HG03159 (cell line): ENCODE data around the gene WEE2.
A peak's percentile ranks its signal among the peaks of the same experiment; 100 is the strongest.
"Not testable (repeated sequence)": the region's sequence is repeated elsewhere in the genome, so short reads cannot be mapped to it uniquely, and the experiment has no call there.

Experiments used
- ATAC-seq: cut with Tn5 transposase; IDR thresholded peaks from one replicate; pipeline ENCODE4 v1.9.1; 2021; ENCODE audit warnings: mild to moderate bottlenecking, moderate library complexity; ENCODE audit not compliant: unreplicated experiment

WEE2 gene

GRCh38 chr7:141689072-141689825 is 18.9 kb upstream of the WEE2 start:
- not testable (repeated sequence) for ATAC-seq

GRCh38 chr7:141691540-141691939 is 16.6 kb upstream of the WEE2 start:
- no peak for ATAC-seq

DNA sequence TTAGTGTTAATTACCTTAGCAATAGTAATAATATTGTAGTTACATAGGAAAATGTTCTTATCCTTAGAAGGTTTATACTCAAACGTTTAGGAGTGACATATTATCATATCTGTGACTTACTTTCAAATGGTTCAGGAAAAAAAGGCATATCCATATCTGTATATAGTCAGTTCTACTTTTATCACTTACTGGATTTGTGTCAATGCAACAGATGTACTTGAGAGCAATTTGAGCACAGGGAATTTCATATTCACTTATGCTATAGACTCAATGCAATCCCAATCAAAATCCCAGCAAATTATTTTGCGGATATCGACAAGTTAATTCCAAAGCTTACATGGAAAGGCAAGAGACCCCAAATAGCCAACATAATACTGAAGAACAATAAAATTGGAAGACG is 16.2 kb upstream of the WEE2 start:
- ATAC-seq: no peak

- no peak for ATAC-seq
Measured at GRCh38 chr7:141693082-141693481, 15.1 kb upstream of the WEE2 start.

GRCh38 chr7:141695803-141696289 is 12.3 kb upstream of the WEE2 start:
- ATAC-seq: no peak

DNA sequence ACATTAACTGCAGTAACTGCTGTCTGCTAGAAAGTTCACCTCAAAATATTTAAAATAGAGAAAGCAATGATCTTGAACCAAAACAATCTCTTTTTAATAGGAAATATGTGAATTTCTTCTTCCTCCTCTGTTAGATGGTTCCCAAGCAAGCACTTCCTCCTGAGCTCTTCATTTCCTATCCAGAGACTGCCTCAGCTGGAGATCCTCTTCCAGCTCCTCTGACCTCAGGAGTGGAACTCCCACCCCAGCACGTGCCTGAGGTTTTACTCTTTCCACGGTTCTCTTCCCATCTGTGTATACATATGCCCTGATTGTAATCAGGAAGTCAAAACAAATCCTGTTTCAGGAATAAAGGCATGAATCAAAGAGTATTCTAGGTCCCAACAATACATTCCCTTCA is 11.8 kb upstream of the WEE2 start:
- no peak for ATAC-seq

GRCh38 chr7:141697211-141697871 is 10.8 kb upstream of the WEE2 start:
- ATAC-seq: no peak

DNA sequence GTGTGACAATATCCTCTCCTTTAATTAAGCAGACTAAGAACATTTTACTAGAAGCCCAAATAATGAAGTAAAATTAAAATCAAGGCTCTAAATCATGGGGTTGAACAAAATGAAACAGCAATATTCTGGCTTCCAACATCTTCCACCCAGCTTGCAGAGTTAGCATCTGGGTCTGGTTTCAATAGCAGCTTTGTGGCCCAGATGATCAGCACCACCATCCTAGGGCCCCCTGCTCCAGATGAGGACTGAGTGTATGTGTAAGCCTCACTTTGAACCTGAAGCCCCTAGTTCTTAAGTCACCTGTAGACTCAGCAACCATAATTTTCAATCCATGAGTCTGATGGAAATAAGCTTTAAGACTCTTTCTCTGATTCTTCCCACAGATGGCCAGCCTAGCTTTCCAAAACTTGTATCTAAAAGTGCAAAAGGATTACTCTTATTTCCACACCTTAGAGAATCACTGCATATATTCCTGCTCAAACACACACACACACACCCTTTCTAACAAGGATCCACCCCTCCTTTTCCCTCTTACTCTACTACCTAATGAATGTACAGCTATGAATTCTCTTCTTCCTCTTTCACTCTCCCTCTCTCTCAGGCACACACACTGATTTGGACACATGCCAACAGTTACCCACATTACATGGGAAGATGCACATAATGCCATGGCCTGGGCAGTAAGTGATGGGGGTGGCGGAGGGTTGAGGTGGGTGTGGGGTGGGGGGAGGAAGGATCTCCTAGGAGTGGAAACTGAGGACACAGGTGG is 9.7 kb upstream of the WEE2 start:
- ATAC-seq: no peak

GRCh38 chr7:141699860-141700259 is 8.3 kb upstream of the WEE2 start:
- ATAC-seq: no peak

DNA sequence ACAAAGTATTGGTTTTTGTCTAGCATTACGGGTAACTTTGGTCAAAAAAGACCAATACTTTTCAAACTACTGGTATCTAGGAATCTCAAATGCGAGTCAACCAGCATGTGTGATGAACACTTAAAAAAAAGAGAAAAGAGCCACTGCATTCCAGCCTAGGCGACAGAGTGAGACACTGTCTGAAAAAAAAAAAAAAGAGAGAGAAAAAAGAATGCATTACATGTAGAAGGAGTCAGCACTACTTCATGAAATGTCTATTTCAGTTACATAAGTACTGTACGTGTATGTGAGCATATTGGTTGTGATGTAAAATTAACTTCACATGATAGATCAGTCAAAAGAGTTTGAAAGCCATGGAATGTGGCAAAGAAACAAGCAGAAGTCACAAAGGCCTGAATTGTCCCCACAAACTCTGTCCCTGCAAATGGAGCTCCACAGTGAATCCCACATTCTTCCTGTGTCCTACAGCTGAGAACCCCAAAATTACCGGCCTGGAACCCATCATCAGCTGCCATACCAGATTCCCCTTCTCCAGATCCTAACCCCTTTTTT is 7.8 kb upstream of the WEE2 start:
- no peak for ATAC-seq

- no peak for ATAC-seq
Measured at GRCh38 chr7:141700848-141701371, 7.2 kb upstream of the WEE2 start.

- ATAC-seq: peak; percentile 82
Measured at GRCh38 chr7:141701489-141702046, 6.6 kb upstream of the WEE2 start.

GRCh38 chr7:141702047-141702567 is 6.0 kb upstream of the WEE2 start, which contains the start of gene DENND11:
Gene DENND11, minus strand, starts transcription at chr7:141702166. Its CDS starts 13 bp downstream, at chr7:141702153.
- peak; percentile 75 for ATAC-seq

DNA sequence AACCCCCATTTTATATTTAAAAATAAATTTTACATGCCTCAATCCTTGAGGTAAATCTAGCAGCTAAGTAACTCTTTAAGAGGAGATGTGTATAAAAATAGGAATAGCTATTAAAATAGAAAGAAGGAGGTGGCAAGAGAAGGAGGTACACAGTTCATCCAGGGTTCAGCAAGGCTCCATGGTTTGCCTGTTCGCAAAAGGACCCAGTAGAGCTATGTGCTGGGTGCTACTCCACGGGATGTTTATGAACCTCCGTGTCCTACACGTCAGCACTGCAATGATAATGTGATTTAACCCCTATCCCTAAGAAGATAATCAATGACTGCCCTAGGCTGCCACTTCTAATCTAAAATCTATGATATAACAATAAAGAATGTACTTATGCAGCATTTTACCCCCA is 5.3 kb upstream of the WEE2 start:
- no peak for ATAC-seq

- no peak for ATAC-seq
Measured at GRCh38 chr7:141704112-141704511, 4.0 kb upstream of the WEE2 start.

DNA sequence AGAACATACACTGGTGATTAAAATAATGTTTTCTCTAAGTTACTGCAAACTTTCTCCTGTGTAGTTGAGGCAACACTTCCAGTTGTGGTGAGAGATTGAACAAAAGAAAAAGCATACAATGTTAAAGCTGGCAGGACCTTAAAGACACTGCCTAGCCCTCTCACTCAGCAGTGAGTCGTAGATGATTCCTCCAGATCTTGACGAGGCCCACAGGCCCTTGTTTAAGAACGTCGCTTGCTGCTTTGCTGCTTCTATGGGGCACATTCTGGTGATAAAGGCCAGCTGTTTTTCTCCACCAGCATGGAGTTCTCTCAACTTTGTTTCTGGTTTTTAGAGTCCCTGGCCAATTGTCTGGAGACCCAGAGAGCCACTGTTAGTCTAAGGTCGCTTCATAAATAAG is 3.4 kb upstream of the WEE2 start:
- no peak for ATAC-seq

GRCh38 chr7:141706239-141707064 is 1.7 kb upstream of the WEE2 start:
- no peak for ATAC-seq

DNA sequence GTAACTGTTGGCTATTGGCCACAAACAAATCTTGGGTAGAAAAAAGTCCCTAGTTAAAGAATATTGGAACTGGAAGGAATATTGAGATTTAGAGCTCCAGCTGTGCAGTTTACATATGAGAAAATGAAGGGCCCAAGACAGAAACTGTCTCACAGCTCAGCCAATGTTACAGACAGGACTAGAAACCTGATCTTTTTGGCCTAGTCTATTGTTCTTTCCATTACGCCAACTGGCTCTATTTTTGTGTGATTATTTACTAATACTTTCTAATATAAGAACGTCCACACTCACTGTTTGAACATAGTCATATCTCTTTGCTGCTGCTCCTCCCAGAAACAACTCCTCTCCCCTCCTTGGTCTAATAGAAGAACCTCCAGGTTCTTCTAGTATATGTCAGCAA is 1.2 kb downstream of the WEE2 start:
- ATAC-seq: no peak

- no peak for ATAC-seq
Measured at GRCh38 chr7:141709749-141710148, 1.6 kb downstream of the WEE2 start.

GRCh38 chr7:141710301-141710700 is 2.1 kb downstream of the WEE2 start:
- no peak for ATAC-seq
